Kidney glomerular epithelial cell (primary cell): ENCODE results near the gene BOC.
A peak's percentile ranks its signal among the peaks of the same experiment; 100 is the strongest.

Experiments
- DNase-seq: peaks from one replicate; lab custom pipeline; 2025; lab: John Stamatoyannopoulos, UW

BOC gene

DNA sequence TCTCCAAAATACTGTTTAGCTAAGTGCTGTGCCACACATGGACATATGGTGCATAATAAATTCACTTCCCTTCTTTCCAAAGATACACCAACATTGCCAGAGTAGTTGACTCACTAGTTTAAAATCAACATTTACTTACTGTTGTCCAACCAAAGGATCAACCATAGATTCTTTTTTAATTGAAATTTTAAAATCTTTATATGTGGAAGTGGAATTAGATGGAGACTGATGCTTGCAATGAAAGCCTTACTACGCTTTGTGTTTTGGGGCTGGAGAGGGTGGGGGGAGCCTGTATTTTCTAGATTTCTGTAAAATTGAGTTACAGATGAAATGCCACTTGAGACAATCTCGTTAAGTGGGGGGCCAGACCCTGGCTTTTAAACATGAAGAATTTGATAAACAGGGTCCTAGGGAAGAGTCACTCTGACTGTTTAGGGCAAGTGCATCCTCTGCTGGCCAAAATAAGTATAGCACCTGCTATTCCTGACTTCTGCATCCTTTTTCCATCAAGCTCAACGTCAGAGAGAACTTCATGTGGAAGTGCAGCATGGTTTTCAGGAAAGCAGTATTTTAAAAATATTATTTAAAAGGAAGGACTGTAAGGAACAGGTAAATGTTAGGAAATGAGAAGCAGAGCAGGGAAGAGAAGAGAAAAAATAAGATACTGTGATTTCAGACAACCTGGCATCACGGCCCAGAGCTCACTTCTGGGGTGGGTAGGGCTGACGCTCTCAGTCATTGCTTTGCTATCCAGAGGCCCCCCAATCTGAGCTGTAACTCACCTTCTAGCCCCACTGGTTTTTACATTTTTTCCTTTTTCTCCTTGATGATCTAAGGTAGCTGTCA lies 76.7 kb downstream of the BOC start:
- peak; percentile 57 for DNase-seq

GRCh38 chr3:113288881-113289280 lies 77.5 kb downstream of the BOC start:
- no peak for DNase-seq

DNA sequence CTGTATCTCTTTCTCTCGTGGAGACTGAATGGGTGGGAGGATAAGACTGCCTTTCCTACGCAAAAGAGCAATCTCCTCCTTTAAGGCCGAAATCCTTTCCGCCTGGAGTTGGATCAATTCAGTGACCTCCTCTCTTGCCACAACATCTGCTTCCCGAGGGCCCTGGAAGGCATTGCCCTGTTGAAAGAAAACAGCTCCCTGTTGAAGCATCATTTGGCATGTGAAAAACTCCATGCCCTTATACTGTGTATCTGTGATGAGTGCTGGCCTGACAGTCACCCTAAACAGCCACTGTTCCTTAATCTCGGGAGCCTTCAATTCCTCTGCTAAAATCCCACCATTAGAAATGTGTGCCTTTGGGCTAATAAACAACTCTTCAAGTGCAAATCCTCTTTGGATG lies 80.2 kb downstream of the BOC start:
- no peak for DNase-seq

DNA sequence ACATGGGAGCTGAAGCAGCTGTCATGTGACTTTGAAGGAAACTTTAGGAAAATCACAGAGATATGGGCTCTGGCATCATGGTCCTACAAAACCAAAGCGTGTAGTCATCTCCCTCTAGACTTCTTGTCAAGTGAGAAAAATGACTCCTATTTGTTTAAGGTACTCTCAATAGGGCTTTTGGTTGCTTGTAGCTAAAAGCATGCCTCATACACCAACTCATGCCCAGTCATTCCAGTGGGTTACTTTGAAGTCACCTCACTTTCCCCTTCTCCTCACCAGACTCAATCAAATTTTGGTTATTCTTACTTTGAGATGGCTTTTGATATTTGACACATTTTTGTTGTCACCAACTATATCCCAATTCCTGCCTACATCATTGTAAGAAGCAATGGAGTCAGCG lies 81.6 kb downstream of the BOC start:
- no peak for DNase-seq

DNA sequence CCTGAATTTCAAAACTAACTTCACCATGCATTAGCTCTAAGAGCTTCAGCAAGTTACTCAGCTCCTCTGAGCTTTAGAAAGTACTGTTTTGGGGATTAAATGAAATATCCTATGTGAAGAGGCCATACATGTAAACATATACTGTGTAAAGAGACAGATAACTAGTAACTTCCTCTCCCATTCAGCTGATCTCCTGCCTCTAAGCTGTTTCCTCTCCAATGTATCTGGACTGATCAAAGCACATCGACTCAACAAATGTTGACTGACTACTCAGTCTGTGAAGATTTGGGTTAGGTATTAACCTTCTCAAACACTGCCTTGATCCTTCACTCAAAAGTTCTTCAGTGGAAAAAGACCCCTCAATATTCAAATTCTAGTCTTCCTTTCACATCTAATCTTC lies 82.0 kb downstream of the BOC start:
- no peak for DNase-seq

DNA sequence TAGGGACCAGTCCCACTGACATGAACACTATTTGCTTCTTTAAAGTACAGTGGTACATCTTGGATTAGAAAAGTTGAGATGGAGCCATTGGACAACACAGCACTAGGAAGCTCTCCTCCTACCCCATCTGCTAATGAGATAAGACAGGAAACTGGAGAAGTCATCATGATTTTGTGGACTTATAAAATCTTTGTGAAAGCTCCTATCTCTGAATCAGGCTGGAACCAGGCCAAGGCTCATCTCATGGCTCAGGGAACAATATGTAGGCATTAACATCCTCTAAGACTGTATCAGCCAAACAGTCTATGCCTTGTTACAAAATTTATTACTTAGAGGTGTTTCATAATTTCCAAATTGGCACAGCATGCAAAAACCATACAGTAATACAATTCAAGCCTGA lies 84.1 kb downstream of the BOC start:
- no peak for DNase-seq

- DNase-seq = no peak
These were observed 85.9 kb downstream of the BOC start for GRCh38 chr3:113297287-113297686.

GRCh38 chr3:113297841-113298240 lies 86.5 kb downstream of the BOC start:
- no peak for DNase-seq

DNA sequence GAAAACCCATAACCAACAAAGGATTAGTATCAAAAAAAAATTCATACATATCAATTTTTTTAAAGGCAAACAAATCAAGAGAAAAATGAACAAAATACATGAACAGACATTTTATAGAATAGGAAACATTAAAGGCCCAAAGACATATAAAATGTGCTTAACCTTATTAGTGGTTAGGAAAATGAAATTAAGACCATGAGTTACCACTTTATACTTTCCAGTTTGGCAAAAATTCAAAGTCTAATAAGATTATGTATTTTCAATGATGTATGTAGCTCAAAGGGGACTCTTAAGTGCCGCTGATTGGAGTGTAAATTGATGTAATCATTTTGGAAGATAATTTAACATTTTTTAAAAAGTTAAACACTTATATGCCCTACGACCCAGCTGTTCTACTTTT lies 89.2 kb downstream of the BOC start:
- DNase-seq = no peak

- no peak for DNase-seq
These were observed 92.7 kb downstream of the BOC start for GRCh38 chr3:113304102-113304501.

DNA sequence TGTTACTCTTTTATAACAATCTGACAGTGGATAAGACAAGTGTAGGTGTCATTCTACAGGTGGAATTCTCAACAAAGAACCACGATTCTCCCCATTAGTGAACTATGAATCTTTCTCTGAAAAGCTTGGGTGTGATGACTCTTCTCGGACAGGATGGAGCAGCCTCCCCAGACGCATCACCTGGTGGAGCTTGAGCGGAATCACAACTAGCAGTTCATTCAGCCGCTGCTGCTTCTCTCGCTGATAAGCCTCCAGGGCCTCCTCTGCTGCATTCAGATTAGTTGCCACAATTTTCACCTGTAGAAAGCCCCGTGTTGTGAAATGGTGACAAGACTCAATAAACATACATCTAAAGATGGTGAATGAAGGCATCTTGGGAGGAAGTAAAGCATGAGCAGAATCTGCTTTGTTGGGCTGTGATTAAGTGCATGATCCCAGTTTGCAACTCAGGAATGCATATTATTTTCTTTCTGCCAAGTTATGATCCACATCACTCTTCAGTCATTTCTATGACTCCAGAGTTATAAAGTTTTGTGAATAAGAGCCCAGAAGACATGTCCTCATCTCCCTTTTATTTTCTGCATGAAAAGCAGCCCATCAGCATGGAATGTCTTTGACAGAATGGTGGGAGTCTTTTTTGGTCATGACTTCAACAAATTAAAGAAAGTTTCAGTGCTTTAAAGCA lies 93.6 kb downstream of the BOC start:
- no peak for DNase-seq

DNA sequence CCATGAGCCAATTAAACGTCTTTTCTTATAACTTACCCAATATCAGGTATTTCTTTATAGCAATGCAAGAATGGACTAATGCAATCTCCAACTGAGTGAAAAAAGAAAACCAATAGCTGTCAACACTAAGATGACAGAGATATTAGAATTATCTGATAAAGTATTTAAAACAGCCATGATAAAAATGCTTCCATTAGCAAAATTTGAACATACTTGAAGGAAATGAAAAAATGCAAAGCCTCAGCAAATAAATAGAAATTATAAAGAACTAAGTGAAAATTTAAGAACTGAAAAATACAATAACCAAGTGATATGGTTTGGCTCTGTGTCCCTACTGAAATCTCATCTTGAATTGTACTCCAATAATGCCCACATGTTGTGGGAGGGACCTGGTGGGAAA lies 99.6 kb downstream of the BOC start:
- DNase-seq = no peak

GRCh38 chr3:113312416-113312815 lies 101.1 kb downstream of the BOC start:
- DNase-seq = no peak

DNA sequence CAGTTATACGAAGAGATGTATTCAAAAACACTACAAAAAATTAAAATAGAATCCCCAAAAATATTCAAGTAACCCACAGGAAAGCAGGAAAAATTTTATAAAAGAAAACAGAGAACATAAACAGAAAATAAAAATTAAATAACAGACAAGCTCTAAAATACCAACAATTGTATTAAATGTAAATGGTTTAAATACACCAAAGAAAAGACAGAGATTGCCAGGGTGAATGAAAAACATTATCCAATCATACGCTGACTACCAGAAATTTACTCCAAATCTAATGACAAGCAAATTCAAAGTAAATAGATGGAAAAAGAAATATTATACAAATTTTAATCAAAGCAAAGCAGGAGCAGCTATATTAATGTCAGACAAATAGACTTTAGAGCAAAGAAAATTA lies 103.6 kb downstream of the BOC start:
- no peak for DNase-seq

GRCh38 chr3:113329757-113330156 lies 118.4 kb downstream of the BOC start:
- no peak for DNase-seq

DNA sequence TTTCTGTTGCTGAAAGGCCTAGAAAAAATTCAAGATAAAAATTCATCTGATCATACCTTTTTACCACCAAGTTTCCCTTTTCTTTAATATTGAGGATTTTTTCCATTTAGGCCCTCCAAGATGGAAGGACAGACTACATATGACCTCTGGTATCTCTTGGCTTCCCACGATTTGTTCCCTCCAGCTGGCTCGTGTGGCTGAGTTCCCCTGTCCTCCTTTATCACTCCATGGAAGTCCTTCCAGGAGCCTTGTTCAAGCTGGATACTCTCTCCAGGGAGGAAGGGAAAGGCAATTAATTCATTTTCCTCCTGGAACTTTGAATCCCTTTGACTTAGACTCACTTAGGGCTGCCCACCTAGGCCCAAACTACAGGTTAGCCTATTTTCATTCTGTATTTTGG lies 119.4 kb downstream of the BOC start:
- no peak for DNase-seq

DNA sequence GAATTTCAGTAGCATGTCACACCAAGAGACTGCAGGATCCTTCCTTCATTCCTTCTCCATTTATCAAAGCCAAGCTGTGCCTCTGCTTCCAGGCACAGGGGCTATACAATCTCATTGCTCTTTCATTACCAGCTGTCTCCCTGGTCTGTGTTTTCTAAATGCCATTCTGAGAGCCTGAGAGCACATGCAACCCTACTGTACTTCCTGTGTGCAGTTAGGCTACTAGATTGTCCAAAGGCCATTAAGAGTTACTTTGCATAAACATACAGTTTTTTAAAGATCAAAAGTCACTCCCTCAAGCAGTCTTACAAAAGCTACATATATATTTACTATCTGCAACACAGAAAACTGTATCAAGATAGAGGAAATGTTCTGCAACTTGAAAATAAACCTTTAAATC lies 119.8 kb downstream of the BOC start:
- DNase-seq = no peak
